ENCODE data around the gene SLC4A1. TPM values are rescaled to one million over a fixed set of nuclear protein-coding genes. Genes with fewer than 3 reads are reported as not detected.

Gene SLC4A1
- total and polyA plus RNA-seq, 2 experiments from 2014 or later = not detected

GRCh38 chr17:44297975-44298374 lies 30.0 kb upstream of the SLC4A1 start:
- no peaks in the 10 kb centered on the region for H3K4me1 ChIP-seq (ENCODE audit: insufficient read depth)
- no peaks in the 10 kb centered on the region for H3K27me3 ChIP-seq
- no peak for DNase-seq (ENCODE audit: low spot score)
- H3K9me2 ChIP-seq (replicated peaks; ENCODE audit: insufficient read depth) = no peaks in the 10 kb centered on the region
- no peaks in the 10 kb centered on the region for H3K9me3 ChIP-seq (ENCODE audit: low read depth)
- no peaks in the 10 kb centered on the region for H4K20me1 ChIP-seq (ENCODE audit: insufficient read depth, poor library complexity, severe bottlenecking)
- H3K4me2 ChIP-seq = no peak overlapping the region
- no peak overlapping the region for H3K4me3 ChIP-seq
- no peak for TF ChIP-seq EZH2 (IDR thresholded peaks at IDR 0.05; ENCODE audit: borderline replicate concordance)
- no peak overlapping the region for H3K27ac ChIP-seq
- no peak overlapping the region for H2AFZ ChIP-seq
- no peaks in the 10 kb centered on the region for H3K36me3 ChIP-seq (replicated peaks; ENCODE audit: insufficient read depth, low read depth)
- H3K79me2 ChIP-seq = no peaks in the 10 kb centered on the region
- 72% methylated on average over 3 of the region's 3 CpGs for whole genome bisulfite sequencing (ENCODE audit: low lambda C conversion rate, missing lambda C conversion rate)

DNA sequence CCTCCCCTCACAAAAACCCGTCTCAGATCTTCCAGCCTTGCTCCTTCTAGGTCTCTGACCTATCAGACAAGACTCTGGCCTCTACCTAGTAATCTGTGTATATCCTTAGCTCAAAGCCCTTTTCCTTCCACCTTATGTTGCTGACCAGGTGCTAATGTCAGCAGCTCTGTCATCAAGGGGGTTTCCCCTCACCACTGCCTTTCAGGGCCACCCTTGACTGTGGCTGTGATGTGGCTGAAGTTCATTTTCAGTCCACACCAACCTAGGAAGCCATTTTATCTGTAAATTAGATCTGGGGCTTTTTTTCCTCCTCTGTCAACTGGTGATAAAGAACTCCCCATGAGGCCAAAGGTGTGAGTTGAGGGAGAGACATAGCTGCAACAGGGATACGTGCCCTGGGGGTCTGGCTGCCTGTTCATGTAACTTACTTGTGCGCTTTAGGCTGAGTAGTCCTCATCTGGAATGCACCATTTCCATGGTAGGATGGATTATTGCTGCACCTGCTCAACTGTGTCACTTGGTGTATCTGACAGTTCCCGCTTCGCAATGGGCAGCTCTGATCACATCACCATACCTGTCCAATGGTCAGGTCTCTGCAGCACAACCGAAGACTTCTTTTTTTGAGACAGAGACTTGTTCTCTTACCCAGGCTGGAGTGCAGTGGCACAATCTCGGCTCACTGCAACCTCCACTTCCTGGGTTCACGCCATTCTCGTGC lies 25.7 kb upstream of the SLC4A1 start:
- no peaks in the 10 kb centered on the region for H3K9me3 ChIP-seq (ENCODE audit: low read depth)
- no peak overlapping the region for H3K4me3 ChIP-seq
- no peak for DNase-seq (ENCODE audit: low spot score)
- WGBS (ENCODE audit: low lambda C conversion rate, missing lambda C conversion rate) = 92% methylated on average over 9 of the region's 9 CpGs
- no peaks in the 10 kb centered on the region for H3K4me1 ChIP-seq (ENCODE audit: insufficient read depth)
- H3K4me2 ChIP-seq = no peak overlapping the region
- H3K27ac ChIP-seq = no peak overlapping the region
- no peaks in the 10 kb centered on the region for H3K9me2 ChIP-seq (replicated peaks; ENCODE audit: insufficient read depth)
- H3K79me2 ChIP-seq = no peaks in the 10 kb centered on the region
- TF ChIP-seq EZH2 (IDR thresholded peaks at IDR 0.05; ENCODE audit: borderline replicate concordance) (no peak), EZH2phosphoT487 (IDR thresholded peaks at IDR 0.05; ENCODE audit: low read depth, severe bottlenecking, unreplicated experiment) (no peak), CTCF (IDR thresholded peaks at IDR 0.05; ENCODE audit: poor library complexity) (no peak)
- H2AFZ ChIP-seq = no peak overlapping the region
- no peaks in the 10 kb centered on the region for H4K20me1 ChIP-seq (ENCODE audit: insufficient read depth, poor library complexity, severe bottlenecking)
- H3K27me3 ChIP-seq = no peaks in the 10 kb centered on the region
- H3K36me3 ChIP-seq (replicated peaks; ENCODE audit: insufficient read depth, low read depth) = no peaks in the 10 kb centered on the region

DNA sequence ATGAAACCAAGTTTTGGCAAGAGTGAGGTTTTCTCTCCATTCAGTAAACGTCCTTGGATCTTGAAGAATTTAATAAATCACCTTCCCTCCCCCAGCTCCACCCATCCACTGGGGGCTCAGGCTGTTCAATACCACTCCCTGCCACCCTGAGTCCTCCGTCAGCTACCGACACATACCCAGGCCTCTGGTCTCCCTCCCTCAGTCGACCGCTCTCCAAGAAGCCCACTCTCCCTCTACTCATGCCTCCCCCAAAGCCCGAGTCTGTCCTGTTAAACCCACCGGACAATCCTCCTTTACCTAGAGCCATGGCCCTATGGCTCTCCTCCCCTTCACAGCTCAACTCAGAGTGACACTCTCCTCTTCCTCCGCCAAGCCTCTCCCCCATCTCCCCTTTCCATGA lies 19.7 kb upstream of the SLC4A1 start:
- Histone ChIP-seq H3K9me2 (replicated peaks; ENCODE audit: insufficient read depth) (no peaks in the 10 kb centered on the region), H3K27me3 (no peaks in the 10 kb centered on the region), H3K4me3 (no peak overlapping the region), H4K20me1 (ENCODE audit: insufficient read depth, poor library complexity, severe bottlenecking) (no peaks in the 10 kb centered on the region), H3K4me2 (no peak overlapping the region), H3K27ac (no peak overlapping the region), H2AFZ (no peak overlapping the region), H3K9me3 (ENCODE audit: low read depth) (no peaks in the 10 kb centered on the region), H3K79me2 (no peaks in the 10 kb centered on the region), H3K36me3 (replicated peaks; ENCODE audit: insufficient read depth, low read depth) (no peaks in the 10 kb centered on the region), H3K4me1 (ENCODE audit: insufficient read depth) (no peaks in the 10 kb centered on the region)
- DNase-seq (ENCODE audit: low spot score) = no peak
- TF ChIP-seq EZH2 (IDR thresholded peaks at IDR 0.05; ENCODE audit: borderline replicate concordance) (no peak), EZH2phosphoT487 (IDR thresholded peaks at IDR 0.05; ENCODE audit: low read depth, severe bottlenecking, unreplicated experiment) (no peak), CTCF (IDR thresholded peaks at IDR 0.05; ENCODE audit: poor library complexity) (no peak)
- 88% methylated on average over 8 of the region's 8 CpGs for WGBS (ENCODE audit: low lambda C conversion rate, missing lambda C conversion rate)

DNA sequence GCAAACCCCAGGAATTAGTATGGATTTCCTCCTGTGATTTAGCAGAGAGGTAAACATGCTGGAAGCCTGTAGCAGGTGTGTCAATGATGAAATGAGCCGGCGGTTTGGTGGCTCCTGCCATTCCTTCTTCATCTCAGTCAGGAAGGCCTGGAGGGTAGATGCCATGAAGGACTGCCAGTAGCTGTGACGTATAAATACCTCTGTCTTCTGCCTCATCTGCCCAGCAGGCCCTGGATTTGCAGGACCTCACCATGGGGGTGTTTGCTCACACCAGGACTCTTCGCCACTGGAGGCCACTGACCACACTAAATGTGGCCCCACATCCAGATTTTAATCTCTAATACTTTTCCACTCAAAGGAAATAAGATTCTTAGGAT lies 16.1 kb upstream of the SLC4A1 start:
- Histone ChIP-seq H4K20me1 (ENCODE audit: insufficient read depth, poor library complexity, severe bottlenecking) (no peaks in the 10 kb centered on the region), H3K4me1 (ENCODE audit: insufficient read depth) (no peaks in the 10 kb centered on the region), H3K4me2 (no peak overlapping the region), H3K27ac (no peak overlapping the region), H2AFZ (no peak overlapping the region), H3K36me3 (replicated peaks; ENCODE audit: insufficient read depth, low read depth) (no peaks in the 10 kb centered on the region), H3K79me2 (no peaks in the 10 kb centered on the region), H3K27me3 (no peaks in the 10 kb centered on the region), H3K9me2 (replicated peaks; ENCODE audit: insufficient read depth) (no peaks in the 10 kb centered on the region), H3K4me3 (no peak overlapping the region), H3K9me3 (ENCODE audit: low read depth) (no peaks in the 10 kb centered on the region)
- no peak for DNase-seq (ENCODE audit: low spot score)
- WGBS (ENCODE audit: low lambda C conversion rate, missing lambda C conversion rate) = 92% methylated on average over 4 of the region's 4 CpGs
- TF ChIP-seq EZH2 (IDR thresholded peaks at IDR 0.05; ENCODE audit: borderline replicate concordance) (no peak), CTCF (IDR thresholded peaks at IDR 0.05; ENCODE audit: poor library complexity) (no peak), EZH2phosphoT487 (IDR thresholded peaks at IDR 0.05; ENCODE audit: low read depth, severe bottlenecking, unreplicated experiment) (no peak)
